Measurements from ENCODE around the gene PPFIBP1.
A peak's percentile ranks its signal among the peaks of the same experiment; 100 is the strongest.

GRCh38 chr12:27710592-27711316, 186.7 kb downstream of the PPFIBP1 start, which contains the start of gene MRPS35:
- TF ChIP-seq BCL11A (IDR thresholded peaks at IDR 0.05; ENCODE audit: low read depth in 2 of 2, low read length in 2 of 2) (no peak), YY1 (IDR thresholded peaks at IDR 0.05; ENCODE audit: low read depth, low read length) (peak; percentile 98), SUZ12 (IDR thresholded peaks at IDR 0.05; ENCODE audit: low read length) (no peak), CTCF (IDR thresholded peaks at IDR 0.05; ENCODE audit: control extremely low read depth in 1 of 3, insufficient read depth in 1 of 3, low read depth in 1 of 3, low read length in 3 of 3) (no peak), CHD2 (IDR thresholded peaks at IDR 0.05; ENCODE audit: low read length) (no peak), CBX8 (IDR thresholded peaks at IDR 0.05; ENCODE audit: borderline replicate concordance, low read depth, low read length) (no peak)

Data from H1 (cell line).